CD4-positive, alpha-beta memory T cell (primary cell): ENCODE data around the gene KCNE1. TPM values are rescaled to one million over a fixed set of nuclear protein-coding genes. Genes with fewer than 3 reads are reported as not detected.
A peak's percentile ranks its signal among the peaks of the same experiment; 100 is the strongest.

Experiments
- CTCF ChIA-PET: fragments of 350-600 bp; sonication (Branson Sonifier 250); formaldehyde crosslinking; loops from one replicate; lab custom pipeline; 2021; ENCODE audit warnings: inconsistent platforms; ENCODE audit not compliant: partially characterized antibody; lab: Charles Lee
- POLR2A ChIA-PET: fragments of 350-600 bp; sonication (Branson Sonifier 250); formaldehyde crosslinking; loops from one replicate; lab custom pipeline; 2021; ENCODE audit not compliant: partially characterized antibody; lab: Charles Lee
- DNase-seq, 5 donors: peaks; one replicate each; pipeline versions ENCODE4 v3.0.0 to v3.0.0-alpha.2; 2020 to 2022; ENCODE audit warnings: mixed read lengths in 1 of 5
- H3K27ac ChIP-seq: one replicate; pipeline ENCODE4 v1.7.0; 2013; ENCODE audit warnings: low read depth, low read length
- H3K27me3 ChIP-seq: 2 replicates; pipeline ENCODE4 v1.7.0; 2013; ENCODE audit warnings: mild to moderate bottlenecking, low read length, moderate library complexity; ENCODE audit not compliant: insufficient read depth
- H3K36me3 ChIP-seq: 2 replicates; pipeline ENCODE4 v1.7.0; 2013; ENCODE audit warnings: mild to moderate bottlenecking, low read length, moderate library complexity; ENCODE audit not compliant: insufficient read depth
- H3K4me1 ChIP-seq: 2 replicates; pipeline ENCODE4 v1.7.0; 2013; ENCODE audit warnings: mild to moderate bottlenecking, low read length, moderate library complexity; ENCODE audit not compliant: insufficient read depth
- H3K4me3 ChIP-seq, 2 donors: one replicate each; pipeline ENCODE4 v1.7.0; 2013; ENCODE audit warnings: low read length in 2 of 2, mild to moderate bottlenecking in 1 of 2
- H3K9me3 ChIP-seq, 2 donors: one replicate each; pipeline ENCODE4 v1.7.0; 2013; ENCODE audit warnings: low read length in 2 of 2, control low read depth in 1 of 2; ENCODE audit not compliant: control insufficient read depth in 1 of 2
- H3K27ac Mint-ChIP-seq, 7 donors: one replicate each; pipeline ENCODE4 v1.8.0; 2020 to 2021; ENCODE audit warnings: mixed read lengths in 7 of 7, mild to moderate bottlenecking in 6 of 7, inconsistent platforms in 3 of 7, moderate library complexity in 3 of 7
- H3K27me3 Mint-ChIP-seq, 2 donors: one replicate each; pipeline ENCODE4 v1.8.0; 2020 to 2021; ENCODE audit warnings: mixed read lengths in 2 of 2
- H3K36me3 Mint-ChIP-seq, 2 donors: one replicate each; pipeline ENCODE4 v1.8.0; 2020 to 2021; ENCODE audit warnings: mixed read lengths in 2 of 2, inconsistent platforms in 1 of 2, mild to moderate bottlenecking in 1 of 2
- H3K4me1 Mint-ChIP-seq, 4 donors: one replicate each; pipeline ENCODE4 v1.8.0; 2020 to 2021; ENCODE audit warnings: mixed read lengths in 4 of 4, mild to moderate bottlenecking in 1 of 4
- H3K4me3 Mint-ChIP-seq, 8 donors: one replicate each; pipeline ENCODE4 v1.8.0; 2020 to 2021; ENCODE audit warnings: mixed read lengths in 8 of 8, mild to moderate bottlenecking in 7 of 8, moderate library complexity in 6 of 8, inconsistent platforms in 3 of 8
- H3K9me3 Mint-ChIP-seq, 8 donors: one replicate each; pipeline ENCODE4 v1.8.0; 2020 to 2021; ENCODE audit warnings: mixed read lengths in 8 of 8, mild to moderate bottlenecking in 5 of 8, inconsistent platforms in 3 of 8, moderate library complexity in 1 of 8
- intact Hi-C: fragments of 100-400 bp; cut with micrococcal nuclease; formaldehyde crosslinking; loops from one replicate; pipeline ENCODE4 v1.15.1; 2023
- polyA plus RNA-seq, 2 donors: library from polyadenylated mRNA; unstranded; fragments of 300-500 nt; fragmentation: Illumina TruSeq; gene quantifications; one replicate each; pipeline ENCODE4 v1.2.3, GENCODE V29; 2021
- total RNA-seq, 2 experiments: library from RNA; stranded (reverse); gene quantifications; one replicate each; pipeline ENCODE4 v1.2.3, GENCODE V29; 2021

Gene KCNE1
- total and polyA plus RNA-seq, 4 experiments from 2014 or later, result 0.14 to 0.22 (median 0.17) TPM; not detected in 1

DNA sequence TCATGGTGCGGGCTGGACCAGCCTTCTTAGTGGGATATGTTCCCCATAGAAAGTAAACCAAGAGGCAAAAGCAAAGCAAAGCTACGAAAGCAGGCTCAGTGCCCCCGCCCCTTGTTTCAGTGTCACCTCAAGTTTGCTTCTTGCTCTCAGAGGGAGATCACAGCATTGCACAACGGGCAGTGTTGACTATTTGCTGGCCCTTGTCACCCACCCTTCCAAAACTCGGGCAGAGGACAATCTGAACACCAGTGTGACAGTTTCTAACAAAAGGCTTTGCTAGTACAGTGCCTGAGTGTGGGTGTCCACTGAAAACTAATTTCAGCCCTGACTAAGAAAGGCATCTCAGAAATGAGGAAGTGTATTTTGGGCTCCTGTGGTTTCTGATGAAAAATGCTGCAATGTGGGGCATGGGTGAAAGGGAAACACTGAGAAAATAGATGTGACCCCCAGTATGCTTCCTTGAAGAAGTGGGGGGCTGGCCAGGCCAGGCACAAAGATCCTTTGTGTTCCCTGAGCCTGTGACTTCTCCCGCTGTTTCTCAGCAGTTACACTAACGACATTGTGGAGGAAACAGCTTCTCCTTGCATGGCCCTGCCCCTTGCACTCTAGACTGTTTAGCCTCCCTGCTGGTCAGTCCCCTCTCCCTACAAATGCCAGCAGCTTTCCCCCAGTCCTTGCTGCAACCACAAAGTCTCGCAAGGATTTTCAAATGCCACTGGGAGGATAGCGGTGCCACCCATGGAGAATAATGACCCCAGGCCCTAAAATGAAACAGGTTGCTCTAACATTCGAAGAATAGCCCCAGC, 33.3 kb upstream of the KCNE1 start:
- Mint-ChIP-seq H3K36me3 (peaks cover 0 to 17% of the 10 kb centered on the region in 2 donors), H3K27me3 (no peaks in the 10 kb centered on the region), H3K4me1 (peaks cover 0 to 3% (median 0%) of the 10 kb centered on the region in 4 donors), H3K9me3 (peaks cover 0 to 4% (median 0%) of the 10 kb centered on the region in 8 donors), H3K4me3 (no peak overlapping the region), H3K27ac (no peak overlapping the region)
- no peaks in the 10 kb centered on the region for H3K36me3 ChIP-seq
- no peaks in the 10 kb centered on the region for H3K9me3 ChIP-seq
- H3K4me1 ChIP-seq, result no peaks in the 10 kb centered on the region
- intact Hi-C loops, result no loop called here
- DNase-seq, result no peak
- H3K4me3 ChIP-seq, result no peak overlapping the region
- ChIA-PET CTCF (no interaction called here), POLR2A (no interaction called here)
- no peak overlapping the region for H3K27ac ChIP-seq
- no peaks in the 10 kb centered on the region for H3K27me3 ChIP-seq

DNA sequence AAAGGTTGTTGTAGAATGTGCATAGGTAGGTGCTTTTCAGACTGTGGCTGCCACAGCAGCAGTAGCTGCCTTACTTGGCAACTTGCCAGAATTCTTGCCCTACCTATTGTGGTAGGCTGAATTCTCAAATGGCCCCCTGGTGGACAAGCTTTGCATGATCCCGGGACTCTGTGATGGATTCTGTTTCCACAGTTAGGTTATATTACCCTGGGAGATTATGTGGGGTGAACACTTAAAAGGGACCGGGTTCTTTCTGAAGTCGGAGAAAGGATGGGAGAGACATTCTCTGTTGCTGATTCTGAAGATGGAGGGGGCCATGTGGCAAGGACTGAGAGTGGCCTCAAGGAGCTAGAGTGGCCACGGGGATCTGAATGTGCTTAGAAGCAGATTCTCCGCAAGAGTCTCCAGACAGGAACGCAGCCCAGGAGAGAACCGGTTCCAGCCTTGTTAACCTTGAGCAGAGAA, 32.1 kb upstream of the KCNE1 start:
- no peak overlapping the region for H3K27ac Mint-ChIP-seq
- CTCF ChIA-PET, result no interaction called here

GRCh38 chr21:34543017-34543416, 31.0 kb upstream of the KCNE1 start:
- no peaks in the 10 kb centered on the region for H3K9me3 ChIP-seq
- ChIA-PET POLR2A (no interaction called here), CTCF (no interaction called here)
- Mint-ChIP-seq H3K9me3 (peaks cover 0 to 4% (median 0%) of the 10 kb centered on the region in 8 donors), H3K36me3 (peaks cover 0 to 15% of the 10 kb centered on the region in 2 donors), H3K4me3 (no peak overlapping the region), H3K27ac (no peak overlapping the region), H3K4me1 (peaks cover 0 to 3% (median 0%) of the 10 kb centered on the region in 4 donors), H3K27me3 (no peaks in the 10 kb centered on the region)
- no peak overlapping the region for H3K27ac ChIP-seq
- no peak overlapping the region for H3K4me3 ChIP-seq
- no peak for DNase-seq
- intact Hi-C loops, result no loop called here
- no peaks in the 10 kb centered on the region for H3K27me3 ChIP-seq
- H3K36me3 ChIP-seq, result no peaks in the 10 kb centered on the region
- no peaks in the 10 kb centered on the region for H3K4me1 ChIP-seq

More for the DNA sequence above, 32.1 kb upstream of the KCNE1 start:
- Mint-ChIP-seq H3K27me3 (no peaks in the 10 kb centered on the region), H3K4me3 (no peak overlapping the region), H3K9me3 (peaks cover 0 to 4% (median 0%) of the 10 kb centered on the region in 8 donors), H3K36me3 (peaks cover 0 to 15% of the 10 kb centered on the region in 2 donors), H3K4me1 (peaks cover 0 to 3% (median 0%) of the 10 kb centered on the region in 4 donors)
- Histone ChIP-seq H3K36me3 (no peaks in the 10 kb centered on the region), H3K4me3 (no peak overlapping the region), H3K9me3 (no peaks in the 10 kb centered on the region), H3K27me3 (no peaks in the 10 kb centered on the region), H3K4me1 (no peaks in the 10 kb centered on the region), H3K27ac (no peak overlapping the region)
- DNase-seq, result peak; percentile 29 to 43 (median 40)
- intact Hi-C loops, result no loop called here
- POLR2A ChIA-PET, result no interaction called here

DNA sequence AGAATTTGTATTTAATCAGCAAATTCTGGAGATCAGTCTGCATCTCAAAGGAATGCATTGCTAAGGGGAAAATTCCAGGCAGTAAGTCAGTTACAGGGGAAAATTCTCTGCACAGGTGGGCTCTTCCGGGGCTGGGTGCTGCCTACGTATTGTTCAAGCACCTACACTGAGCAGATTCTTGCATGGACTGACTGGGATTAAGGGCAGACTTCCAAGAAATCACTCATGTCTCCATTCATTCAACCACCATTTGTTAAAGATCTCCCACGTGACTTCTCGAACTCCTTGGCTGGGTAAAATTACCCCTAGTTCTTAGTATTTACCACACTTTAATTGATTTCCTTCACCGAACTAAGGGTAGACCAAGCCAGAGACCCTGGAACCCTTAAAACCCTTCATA, 28.2 kb upstream of the KCNE1 start:
- Mint-ChIP-seq H3K4me3 (no peak overlapping the region), H3K36me3 (peaks cover 0 to 13% of the 10 kb centered on the region in 2 donors), H3K27me3 (no peaks in the 10 kb centered on the region), H3K9me3 (peaks cover 0 to 4% (median 0%) of the 10 kb centered on the region in 8 donors), H3K4me1 (peaks cover 0 to 3% (median 0%) of the 10 kb centered on the region in 4 donors), H3K27ac (no peak overlapping the region)
- DNase-seq, result no peak
- Histone ChIP-seq H3K27ac (no peak overlapping the region), H3K4me3 (no peak overlapping the region), H3K36me3 (no peaks in the 10 kb centered on the region), H3K4me1 (no peaks in the 10 kb centered on the region), H3K27me3 (no peaks in the 10 kb centered on the region), H3K9me3 (no peaks in the 10 kb centered on the region)
- POLR2A ChIA-PET, result no interaction called here
- intact Hi-C loops, result no loop called here
- CTCF ChIA-PET, result no interaction called here

GRCh38 chr21:34537838-34538237, 25.8 kb upstream of the KCNE1 start:
- intact Hi-C loops, result no loop called here
- Histone ChIP-seq H3K9me3 (no peaks in the 10 kb centered on the region), H3K4me3 (no peak overlapping the region), H3K27ac (no peak overlapping the region), H3K27me3 (no peaks in the 10 kb centered on the region), H3K4me1 (no peaks in the 10 kb centered on the region), H3K36me3 (no peaks in the 10 kb centered on the region)
- ChIA-PET POLR2A (no interaction called here), CTCF (no interaction called here)
- H3K27me3 Mint-ChIP-seq, result no peaks in the 10 kb centered on the region
- no peaks in the 10 kb centered on the region for H3K4me1 Mint-ChIP-seq
- H3K27ac Mint-ChIP-seq, result no peak overlapping the region
- peaks cover 0 to 10% of the 10 kb centered on the region in 2 donors for H3K36me3 Mint-ChIP-seq
- no peak overlapping the region for H3K4me3 Mint-ChIP-seq
- DNase-seq, result no peak
- peaks cover 0 to 3% (median 0%) of the 10 kb centered on the region in 8 donors for H3K9me3 Mint-ChIP-seq

DNA sequence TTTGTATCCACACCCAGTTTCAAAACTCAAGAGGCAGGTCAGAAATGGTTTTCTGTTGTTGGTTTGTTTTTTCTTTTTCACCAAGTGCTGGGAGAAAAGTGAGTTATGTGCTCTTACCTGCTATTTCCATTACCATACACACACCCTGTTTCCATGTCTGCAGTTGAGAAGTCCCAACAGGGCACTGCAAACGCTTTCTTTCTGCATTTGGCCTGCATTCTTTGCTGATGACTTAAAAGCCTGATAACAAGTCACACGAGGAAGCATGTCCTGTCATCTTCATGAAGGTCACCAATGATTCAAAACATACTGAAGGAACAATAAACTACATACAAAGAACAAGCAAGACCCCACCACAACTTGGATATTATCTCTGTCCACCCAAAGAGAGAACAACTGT, 24.8 kb upstream of the KCNE1 start:
- no peaks in the 10 kb centered on the region for H3K9me3 ChIP-seq
- intact Hi-C loops, result no loop called here
- H3K36me3 ChIP-seq, result no peaks in the 10 kb centered on the region
- H3K4me1 ChIP-seq, result no peaks in the 10 kb centered on the region
- no peaks in the 10 kb centered on the region for H3K4me1 Mint-ChIP-seq
- H3K9me3 Mint-ChIP-seq, result peaks cover 0 to 3% (median 0%) of the 10 kb centered on the region in 8 donors
- H3K4me3 ChIP-seq, result no peak overlapping the region
- H3K36me3 Mint-ChIP-seq, result peaks cover 0 to 3% of the 10 kb centered on the region in 2 donors
- POLR2A ChIA-PET, result no interaction called here
- no peak overlapping the region for H3K27ac ChIP-seq
- CTCF ChIA-PET, result no interaction called here
- H3K27ac Mint-ChIP-seq, result no peak overlapping the region
- H3K27me3 Mint-ChIP-seq, result no peaks in the 10 kb centered on the region
- DNase-seq, result no peak
- H3K27me3 ChIP-seq, result no peaks in the 10 kb centered on the region
- no peak overlapping the region for H3K4me3 Mint-ChIP-seq

DNA sequence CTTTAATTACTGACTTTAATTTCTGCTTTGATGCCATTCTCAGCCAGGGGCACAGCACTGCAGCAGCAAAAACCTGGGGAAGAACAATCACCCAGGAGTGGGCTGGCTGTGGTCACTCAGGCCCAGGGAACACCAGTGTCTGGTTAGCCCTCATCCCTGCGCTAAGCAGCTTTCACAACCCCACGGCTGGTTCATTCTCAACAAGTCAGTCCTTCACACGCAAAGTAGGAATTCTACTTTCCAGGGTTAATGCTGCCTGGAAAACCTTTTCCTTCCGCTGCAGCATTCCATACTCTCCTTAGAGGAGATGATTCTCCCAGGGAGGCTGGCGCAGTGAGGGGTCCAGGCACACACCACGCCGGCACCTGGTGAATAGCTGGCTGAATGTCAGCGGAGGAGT, 24.3 kb upstream of the KCNE1 start:
- H3K4me3 Mint-ChIP-seq, result no peak overlapping the region
- H3K9me3 Mint-ChIP-seq, result peaks cover 0 to 3% (median 0%) of the 10 kb centered on the region in 8 donors

More for the DNA sequence above, 24.3 kb upstream of the KCNE1 start:
- intact Hi-C loops, result no loop called here
- CTCF ChIA-PET, result no interaction called here
- Histone ChIP-seq H3K36me3 (no peaks in the 10 kb centered on the region), H3K27ac (no peak overlapping the region), H3K27me3 (no peaks in the 10 kb centered on the region), H3K9me3 (no peaks in the 10 kb centered on the region), H3K4me3 (no peak overlapping the region), H3K4me1 (no peaks in the 10 kb centered on the region)
- POLR2A ChIA-PET, result no interaction called here
- H3K36me3 Mint-ChIP-seq, result peaks cover 0 to 3% of the 10 kb centered on the region in 2 donors
- H3K27ac Mint-ChIP-seq, result peak overlapping the region in 1 of 7 donors; percentile 30
- H3K27me3 Mint-ChIP-seq, result no peaks in the 10 kb centered on the region
- no peaks in the 10 kb centered on the region for H3K4me1 Mint-ChIP-seq
- no peak for DNase-seq
